HG03196 (cell line): Measurements from ENCODE around the gene NPIPA8.
"Not testable (repeated sequence)": the region's sequence is repeated elsewhere in the genome, so short reads cannot be mapped to it uniquely, and the experiment has no call there.

Experiments
- ATAC-seq: cut with Tn5 transposase; IDR thresholded peaks from one replicate; pipeline ENCODE4 v1.9.1; 2021; ENCODE audit not compliant: unreplicated experiment

NPIPA8 gene

DNA sequence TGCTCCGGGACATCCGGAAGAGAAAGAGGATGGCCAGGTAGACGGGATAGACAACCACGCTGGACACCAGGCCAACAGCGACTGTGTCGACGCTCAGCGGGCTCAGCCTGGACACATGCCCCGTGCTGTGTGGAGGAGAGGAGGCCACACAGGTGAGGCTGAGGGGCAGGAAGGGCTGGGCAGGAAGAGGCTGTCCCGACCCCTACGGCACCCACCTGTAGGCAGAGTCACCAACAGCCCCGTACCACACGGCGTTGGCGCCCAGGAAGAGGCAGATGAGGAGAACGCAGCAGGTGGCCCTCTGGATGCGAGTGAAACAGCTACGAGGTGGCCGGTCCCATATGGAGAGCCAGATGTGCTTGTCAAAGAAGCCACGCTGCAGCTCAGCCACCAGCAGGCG lies at the start of gene NPIPA8:
NPIPA8 (minus strand) TSS at position 101 of the 400 bp plus-strand sequence. CDS start 4,074 bp downstream, outside the sequence.
- ATAC-seq, result not testable (repeated sequence)

DNA sequence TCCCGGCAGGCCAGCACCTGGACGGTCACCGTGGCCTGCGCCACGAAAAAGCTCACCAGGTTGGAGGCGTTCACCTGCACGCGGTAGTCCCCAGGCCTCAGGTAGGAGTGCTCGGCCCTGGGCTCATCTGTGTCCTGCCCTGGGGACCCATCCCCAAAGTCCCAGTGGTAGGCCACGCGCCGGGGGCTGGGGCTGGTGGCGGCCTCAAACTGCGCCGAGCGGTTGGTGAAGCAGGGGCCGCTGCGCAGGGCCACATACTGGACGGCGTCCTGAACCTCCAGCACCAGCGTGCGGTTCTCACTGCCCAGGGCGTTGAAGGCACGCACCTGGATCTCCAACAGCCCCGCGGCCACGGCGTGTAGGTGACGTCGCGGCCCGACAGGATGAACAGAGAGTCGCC lies 48.7 kb upstream of the NPIPA8 start:
- ATAC-seq, result not testable (repeated sequence)

- not testable (repeated sequence) for ATAC-seq
These were observed 48.3 kb upstream of the NPIPA8 start for GRCh38 chr16:18384869-18385268.

- ATAC-seq, result not testable (repeated sequence)
These were observed 47.6 kb upstream of the NPIPA8 start for GRCh38 chr16:18384098-18384636.

- not testable (repeated sequence) for ATAC-seq
These were observed 46.2 kb upstream of the NPIPA8 start for GRCh38 chr16:18382696-18383095.

DNA sequence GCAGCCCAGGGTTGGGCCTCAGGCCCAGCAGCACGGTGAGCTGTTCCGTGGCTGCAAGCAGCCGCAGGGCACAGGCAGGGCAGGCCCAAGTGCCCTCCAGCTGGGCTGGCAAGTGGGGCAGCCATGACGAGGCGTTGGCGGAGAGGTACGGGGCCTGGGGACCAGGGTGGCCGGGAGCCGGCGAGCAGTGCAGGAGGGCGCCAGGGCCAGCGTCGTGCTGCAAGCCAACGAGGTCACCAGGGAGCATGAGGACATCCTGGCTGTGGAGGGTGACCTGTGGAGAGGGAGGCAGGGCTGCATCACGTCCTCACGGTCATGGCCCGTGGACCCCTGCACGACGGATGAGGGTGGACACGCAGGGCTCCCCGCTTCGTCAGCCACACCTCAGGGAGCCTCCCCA lies 11.2 kb upstream of the NPIPA8 start:
- ATAC-seq, result not testable (repeated sequence)

- ATAC-seq, result not testable (repeated sequence)
These were observed 10.5 kb upstream of the NPIPA8 start for GRCh38 chr16:18346993-18347392.

- ATAC-seq, result not testable (repeated sequence)
These were observed 8.1 kb upstream of the NPIPA8 start for GRCh38 chr16:18344634-18345033.

GRCh38 chr16:18341986-18342385 lies 5.5 kb upstream of the NPIPA8 start:
- ATAC-seq, result not testable (repeated sequence)

DNA sequence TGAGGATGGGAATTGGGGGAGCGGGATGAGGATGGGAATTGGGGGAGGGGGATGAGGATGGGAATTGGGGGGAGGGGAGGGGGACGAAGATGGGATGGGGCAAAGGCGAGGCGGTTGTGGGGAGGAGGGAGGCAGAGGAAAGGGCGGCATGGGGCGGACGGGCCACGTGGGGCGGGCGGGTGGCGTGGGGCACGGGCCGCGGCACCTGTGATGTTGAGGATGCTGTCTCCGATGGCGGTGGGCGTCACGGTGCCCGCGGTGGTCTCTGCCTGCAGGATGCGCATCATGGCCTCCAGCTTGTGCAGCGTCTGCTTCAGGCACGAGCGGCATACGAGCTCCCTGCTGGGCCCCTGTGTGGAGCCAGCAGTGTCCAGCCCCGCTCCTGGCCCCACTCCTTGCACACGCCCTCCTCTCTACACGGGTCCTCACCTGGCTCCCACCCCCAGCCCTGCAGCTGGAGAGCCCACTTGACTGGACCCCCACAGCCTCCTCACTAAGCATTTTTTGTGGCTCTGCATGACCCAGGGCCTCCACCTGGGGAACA lies 5.0 kb upstream of the NPIPA8 start:
- ATAC-seq, result not testable (repeated sequence)

DNA sequence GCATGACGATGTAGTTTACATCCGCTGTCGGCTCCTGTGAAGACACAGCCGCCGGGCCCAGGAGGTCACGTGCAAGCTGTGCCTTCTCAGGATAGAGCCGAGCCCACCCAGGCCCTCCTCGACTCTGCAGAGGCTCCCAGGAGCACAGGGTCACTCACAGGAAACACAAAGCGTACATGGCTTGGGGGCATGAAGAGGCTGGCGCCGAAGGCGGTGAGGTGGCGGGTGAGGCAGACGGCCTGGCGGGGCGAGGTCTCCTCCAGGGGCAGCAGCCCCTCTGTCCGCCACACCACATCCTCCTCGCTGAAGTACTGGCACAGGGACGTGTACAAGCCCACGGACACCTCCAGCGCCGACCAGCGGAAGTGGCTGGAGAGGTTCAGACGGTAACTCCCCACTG lies 2.7 kb upstream of the NPIPA8 start:
- ATAC-seq, result not testable (repeated sequence)

DNA sequence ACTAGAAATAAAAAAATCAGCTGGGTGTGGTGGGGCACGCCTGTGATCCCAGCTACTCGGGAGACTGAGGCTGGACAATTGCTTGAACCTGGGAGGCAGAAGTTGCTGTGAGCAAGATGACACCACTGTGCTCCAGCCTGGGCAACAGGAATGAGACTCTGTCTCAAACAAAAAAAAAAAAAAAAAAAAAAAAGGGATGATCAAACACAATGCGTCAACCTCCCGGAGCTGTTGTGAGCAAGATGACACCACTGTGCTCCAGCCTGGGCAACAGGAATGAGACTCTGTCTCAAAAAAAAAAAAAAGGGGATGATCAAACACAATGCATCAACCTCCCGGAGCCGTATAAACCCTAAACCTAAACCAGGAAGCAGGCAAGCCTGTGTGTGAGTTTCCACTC lies 24.7 kb downstream of the NPIPA8 start:
- not testable (repeated sequence) for ATAC-seq

DNA sequence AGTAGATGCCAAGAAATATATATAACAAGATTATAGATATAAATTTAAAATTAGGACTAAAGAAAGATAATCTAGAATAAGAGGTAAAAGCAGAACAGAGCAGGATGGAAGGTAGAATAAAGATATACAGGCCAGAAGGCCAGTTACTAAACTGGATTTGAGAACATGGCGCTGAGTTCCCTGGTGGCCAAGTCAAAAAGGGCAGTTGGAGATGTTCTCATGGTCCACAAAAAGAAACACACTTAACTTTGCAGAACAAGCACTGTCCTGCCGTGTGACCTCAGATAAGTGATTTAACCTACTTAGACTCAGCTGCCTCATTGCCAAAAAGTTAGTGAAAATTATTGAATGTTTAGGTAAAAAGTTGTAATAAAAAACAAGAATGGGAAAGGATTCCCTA lies 27.4 kb downstream of the NPIPA8 start:
- ATAC-seq, result not testable (repeated sequence)

DNA sequence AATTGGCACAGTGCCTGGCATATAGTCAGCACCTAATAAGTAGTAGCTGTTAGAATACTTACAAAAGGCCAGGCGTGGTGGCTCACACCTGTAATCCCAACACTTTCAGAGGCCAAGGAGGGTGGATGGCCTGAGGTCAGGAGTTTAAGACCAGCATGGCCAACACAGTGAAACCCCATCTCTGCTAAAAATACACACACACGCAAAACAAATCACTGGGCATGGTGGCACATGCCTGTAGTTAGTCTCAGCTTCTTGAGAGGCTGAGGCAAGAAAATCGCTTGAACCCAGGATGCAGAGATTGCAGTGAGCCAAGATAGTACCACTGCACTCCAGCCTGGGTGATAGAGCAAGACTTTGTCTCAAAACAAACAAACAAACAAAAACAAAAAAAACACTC lies 29.3 kb downstream of the NPIPA8 start:
- not testable (repeated sequence) for ATAC-seq

GRCh38 chr16:18306066-18306465 lies 30.5 kb downstream of the NPIPA8 start:
- not testable (repeated sequence) for ATAC-seq

DNA sequence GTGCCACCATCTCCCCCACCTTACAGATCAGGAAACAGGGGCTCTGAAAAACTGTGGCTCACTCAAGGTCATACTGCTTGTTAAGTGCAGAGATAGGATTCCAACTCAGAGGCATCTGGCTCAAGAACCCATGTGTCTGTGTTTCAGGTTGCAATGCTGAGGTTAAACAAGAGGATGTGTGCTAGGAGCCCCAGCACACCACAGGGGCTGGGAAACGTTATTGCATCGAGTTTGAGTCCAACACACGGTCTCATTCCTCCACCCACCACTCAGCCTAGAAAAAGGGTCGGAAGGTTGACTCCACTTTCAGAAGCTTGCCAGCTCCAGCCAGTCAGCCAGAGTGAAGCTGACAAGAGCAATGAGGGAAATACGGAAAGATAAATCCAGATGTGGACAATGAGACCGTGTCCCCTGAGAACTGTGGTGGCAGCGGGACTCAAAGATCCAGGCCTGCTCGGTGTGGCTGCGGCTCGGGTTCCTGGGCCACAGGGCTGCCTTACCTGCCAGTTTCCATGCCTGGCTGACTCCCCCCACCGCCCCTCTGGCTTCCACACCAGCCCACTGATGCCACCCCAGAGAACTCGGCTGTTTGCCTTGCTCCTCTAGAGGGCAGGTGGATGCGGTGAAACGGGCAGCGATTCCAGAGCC lies 33.4 kb downstream of the NPIPA8 start:
- not testable (repeated sequence) for ATAC-seq

- not testable (repeated sequence) for ATAC-seq
These were observed 38.8 kb downstream of the NPIPA8 start for GRCh38 chr16:18297714-18298113.

DNA sequence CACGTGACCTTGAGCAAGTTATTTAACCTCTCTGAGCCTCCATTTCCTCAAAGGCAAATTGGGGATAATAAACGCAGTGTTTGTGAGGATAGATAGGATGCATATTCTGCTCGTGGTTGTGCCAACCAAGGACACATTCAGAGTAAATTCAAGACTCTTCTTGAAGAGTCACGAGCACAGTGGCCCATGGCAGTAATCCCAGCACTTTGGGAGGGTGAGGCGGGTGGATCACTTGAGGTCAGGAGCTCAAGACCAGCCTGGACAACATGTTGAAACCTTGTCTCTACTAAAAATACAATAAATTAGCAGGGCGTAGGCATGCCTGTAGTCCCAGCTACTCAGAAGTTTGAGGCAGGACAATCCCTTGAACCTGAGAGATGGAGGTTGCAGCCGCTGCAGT lies 39.6 kb downstream of the NPIPA8 start:
- not testable (repeated sequence) for ATAC-seq

- ATAC-seq, result not testable (repeated sequence)
These were observed 42.2 kb downstream of the NPIPA8 start for GRCh38 chr16:18294371-18294770.

DNA sequence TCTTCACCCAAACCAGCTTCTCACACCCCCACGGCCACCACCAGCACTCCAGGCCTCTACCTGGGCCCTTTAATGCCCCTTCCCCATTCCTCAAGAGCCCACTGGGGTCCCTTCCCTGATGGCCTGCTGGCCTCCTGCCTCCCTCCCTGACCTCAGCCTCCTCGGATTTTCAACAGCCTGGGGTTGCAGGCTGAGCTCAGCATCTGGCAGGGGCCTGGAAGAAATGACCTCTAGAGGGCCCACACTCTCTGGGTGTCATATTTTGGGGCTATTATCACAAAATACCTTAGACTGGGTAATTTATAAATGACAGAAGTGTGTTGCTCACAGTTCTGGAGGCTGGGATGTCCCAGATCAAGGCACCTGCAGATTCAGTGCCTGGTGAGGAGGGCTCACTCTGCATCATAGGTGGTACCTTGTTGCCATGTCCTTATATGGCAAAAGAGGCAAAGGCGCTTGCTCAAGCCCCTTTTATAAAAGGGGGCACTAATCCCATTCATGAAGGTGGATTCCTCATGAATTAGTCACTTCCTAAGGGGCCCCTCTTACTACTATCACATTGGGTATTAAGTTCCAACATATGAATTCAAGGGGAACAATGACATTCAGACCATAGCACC lies 43.1 kb downstream of the NPIPA8 start:
- not testable (repeated sequence) for ATAC-seq

- ATAC-seq, result not testable (repeated sequence)
These were observed 45.6 kb downstream of the NPIPA8 start for GRCh38 chr16:18290959-18291358.

GRCh38 chr16:18286342-18286741 lies 50.2 kb downstream of the NPIPA8 start:
- not testable (repeated sequence) for ATAC-seq
